ENCODE data around the gene NUP42.
"Not testable (repeated sequence)": the region's sequence is repeated elsewhere in the genome, so short reads cannot be mapped to it uniquely, and the experiment has no call there.

The NUP42 gene

DNA sequence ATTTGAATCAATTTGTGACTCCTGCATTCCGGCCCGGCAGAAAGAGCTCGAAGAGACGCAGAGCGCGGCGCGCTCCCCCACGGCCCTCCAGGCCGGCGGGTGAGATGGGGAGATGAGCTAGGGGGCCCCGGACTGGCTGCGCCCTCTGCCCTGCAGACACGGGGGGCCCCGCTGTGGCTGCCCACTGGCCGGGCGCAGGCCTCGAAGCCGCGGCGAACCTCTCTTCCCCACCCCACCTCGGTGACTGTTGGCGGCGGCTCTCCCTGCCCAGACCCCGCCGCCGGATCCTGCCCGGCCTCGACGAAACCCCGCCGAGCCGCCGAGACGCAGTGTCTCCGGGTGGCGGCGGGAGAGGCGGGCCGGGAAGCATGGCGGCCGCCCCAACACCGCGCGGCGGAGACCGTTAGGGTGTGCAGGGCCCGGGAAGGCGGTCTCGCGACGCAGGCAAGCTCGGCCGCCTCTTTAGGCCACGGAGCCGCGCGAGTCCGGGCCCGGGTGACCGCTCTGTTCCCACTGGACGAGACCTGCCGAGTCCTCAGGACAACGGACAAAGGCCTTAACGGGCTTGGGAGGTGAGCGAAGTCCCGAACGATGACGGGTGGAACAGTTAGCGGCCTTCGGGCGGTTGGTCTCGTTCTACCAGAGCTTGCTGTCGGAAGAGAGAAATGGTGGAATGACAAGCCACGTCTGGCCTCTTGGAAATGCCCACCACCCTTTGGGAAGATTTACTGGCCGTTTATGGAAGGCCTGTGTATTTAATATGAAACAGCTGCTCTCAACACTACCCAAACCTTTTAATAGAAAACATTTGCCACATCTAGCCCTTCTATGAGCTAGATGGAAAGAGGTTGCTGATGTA, 24.3 kb downstream of the NUP42 start:
- no peak for DNase-seq

DNA sequence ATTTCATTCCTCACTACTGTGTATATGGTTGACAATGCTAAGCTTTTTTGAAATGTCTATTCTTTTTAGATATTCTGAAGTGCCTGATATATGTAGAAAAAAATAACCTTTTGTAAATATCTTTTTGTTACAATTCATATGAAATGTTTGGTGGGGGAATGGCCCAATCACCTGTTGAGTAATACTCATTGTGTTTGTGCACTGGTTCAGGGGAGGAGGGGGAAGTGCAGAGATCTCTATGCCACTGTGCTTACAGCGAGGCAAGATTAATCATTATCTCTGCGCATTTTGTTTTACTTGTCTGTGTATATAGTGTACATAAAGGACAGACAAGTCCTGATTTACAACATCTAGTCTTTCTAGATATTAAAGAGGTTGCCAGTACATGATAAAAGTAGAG, 25.2 kb downstream of the NUP42 start:
- DNase-seq = no peak

DNA sequence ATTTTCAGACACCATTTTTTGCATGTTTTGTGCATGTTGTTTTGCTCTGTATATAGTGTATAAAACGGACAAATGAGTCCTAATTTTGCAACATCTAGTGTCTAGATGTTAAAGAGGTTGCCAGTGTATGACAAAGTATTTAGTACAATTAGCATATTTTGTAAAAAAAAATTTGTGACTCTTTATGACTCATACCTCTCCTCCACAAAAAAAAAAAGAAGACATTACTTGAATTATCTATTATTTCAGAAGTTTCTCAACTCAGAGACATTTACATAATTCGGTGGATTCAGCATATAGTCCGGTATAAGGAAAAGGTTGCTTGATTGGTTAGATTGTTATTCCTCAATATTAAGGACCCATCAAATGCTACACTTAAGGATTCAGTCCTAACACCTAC, 26.0 kb downstream of the NUP42 start:
- DNase-seq = no peak

DNA sequence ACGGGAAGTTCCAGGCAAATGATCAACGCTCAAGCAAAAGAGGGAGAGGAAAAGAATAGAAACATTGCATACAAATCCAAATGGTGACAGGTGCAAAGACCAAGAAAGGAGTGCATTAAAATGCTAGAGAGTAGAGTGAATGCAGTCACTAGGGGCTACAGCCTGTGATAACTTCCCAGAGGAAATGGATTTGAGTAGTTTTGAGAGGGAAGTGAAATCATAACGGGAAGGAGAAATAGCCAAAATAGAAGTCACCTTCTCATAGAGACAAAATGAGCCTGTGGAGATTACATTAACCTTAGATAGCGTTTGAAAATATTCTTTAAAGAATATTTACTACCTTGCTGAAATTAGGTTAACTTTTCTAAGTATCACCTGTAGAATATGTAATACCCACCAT, 26.5 kb downstream of the NUP42 start:
- no peak for DNase-seq

DNA sequence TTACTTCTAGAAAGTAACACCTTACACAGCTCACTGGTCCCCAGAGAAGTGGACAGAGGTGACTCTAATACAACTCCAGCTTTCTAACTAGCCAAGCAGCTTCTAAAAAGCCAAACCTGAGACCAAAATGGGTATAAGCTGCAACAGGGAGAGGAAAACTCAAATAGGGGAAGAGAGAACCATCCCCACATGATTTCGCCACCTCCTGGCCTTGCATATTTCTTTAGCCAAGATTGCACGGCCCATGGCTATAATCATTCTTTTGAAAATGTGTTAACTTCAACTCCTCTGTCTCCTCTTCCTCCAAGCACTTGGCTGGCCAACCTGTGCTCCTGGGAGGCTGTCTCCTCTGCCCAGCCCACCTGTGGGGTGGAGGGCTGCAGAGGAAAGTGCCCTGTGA, 28.7 kb downstream of the NUP42 start:
- no peak for DNase-seq

DNA sequence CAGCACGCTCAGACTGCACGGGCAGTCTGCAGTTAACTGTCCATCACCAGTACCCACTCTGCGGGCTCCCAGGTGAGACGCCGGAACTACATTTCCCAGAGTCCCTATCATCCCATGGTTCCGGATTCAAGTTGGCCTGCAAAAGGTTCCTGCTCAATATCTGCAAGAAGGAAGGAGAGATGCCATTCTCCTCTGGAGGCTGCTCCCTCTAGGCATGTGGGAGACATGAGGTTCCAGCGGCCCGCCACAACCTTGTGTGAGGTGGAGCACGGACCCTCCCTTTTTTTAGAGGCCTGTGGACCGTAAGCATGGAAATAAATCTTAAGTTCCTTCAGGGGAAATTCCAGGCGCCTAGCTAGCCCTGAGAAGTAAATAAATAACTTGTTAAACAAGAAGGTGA, 29.7 kb downstream of the NUP42 start:
- DNase-seq = no peak

DNA sequence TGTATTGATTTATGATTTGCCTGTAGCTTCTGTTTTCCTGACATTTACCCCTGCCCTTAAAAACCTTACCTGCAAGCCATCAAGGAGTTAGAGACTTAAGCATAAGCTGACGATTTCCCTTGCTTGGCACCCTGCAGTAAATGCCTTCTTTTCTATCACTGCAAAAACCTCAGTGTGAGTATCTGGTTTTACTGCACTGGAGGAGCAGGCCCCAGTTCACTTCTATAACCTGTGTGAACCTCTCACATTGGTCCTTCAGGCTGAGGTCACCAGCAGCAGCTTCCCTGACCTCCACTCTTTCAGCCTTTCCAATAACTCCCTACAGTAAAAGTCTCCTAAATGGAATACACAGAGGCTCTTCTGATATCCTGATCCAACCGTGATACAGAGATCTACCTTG, 30.5 kb downstream of the NUP42 start:
- DNase-seq = no peak

DNA sequence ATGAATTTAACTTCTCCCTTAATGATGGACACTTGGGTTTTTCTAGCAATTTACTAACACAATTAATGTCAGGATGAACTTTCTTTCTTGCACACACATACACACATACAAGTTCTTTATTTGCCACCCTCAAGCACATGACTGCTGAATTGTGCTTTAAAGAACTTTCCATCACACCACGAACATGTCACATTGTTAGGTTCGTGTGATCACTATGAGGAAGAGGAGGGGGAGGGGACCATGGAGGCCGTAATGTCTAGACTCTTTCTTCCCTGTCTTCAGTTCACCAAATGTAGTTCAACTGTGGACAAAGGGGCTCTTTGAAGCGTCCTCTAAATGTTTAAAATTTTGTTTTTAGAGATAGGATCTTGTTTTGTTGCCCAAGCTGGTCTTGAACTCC, 31.0 kb downstream of the NUP42 start:
- DNase-seq = no peak

DNA sequence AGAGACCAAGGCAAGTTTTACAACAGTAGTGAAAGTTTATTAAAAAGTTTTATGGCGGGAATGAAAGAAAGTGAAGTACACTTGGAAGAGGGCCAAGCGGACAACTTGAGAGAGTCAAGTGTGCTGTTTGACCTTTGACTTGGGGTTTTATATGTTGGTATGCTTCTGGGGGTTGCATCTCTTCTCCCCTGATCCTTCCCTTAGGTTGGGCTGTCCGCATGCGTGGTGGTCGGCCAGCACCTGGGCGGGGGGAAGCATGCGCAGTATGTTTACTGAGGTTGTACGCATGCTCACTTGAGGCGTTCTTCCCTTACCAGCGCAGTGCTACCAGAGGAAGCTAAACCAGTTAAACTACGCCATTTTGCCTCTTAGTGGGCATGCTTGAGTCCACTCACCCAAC, 31.9 kb downstream of the NUP42 start:
- DNase-seq = no peak

DNA sequence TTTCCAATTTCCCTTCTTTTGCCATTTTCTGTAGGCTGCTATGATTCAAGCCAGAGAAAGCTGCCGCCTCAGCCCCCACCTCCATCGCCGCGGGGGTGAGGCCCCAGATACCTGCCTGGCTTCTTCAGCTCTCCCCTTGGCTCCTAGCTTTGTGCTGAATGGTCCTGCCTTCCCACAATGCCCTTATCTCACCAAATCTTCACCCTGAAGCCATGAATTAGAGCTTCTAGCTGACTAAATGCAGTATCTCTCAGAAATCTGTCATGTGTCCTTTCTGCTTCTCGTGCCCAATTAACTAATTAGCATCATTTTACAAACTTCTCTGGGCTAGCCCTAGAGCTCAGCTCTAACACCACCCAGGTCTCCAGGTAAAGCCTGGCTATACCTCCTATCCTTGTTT, 32.6 kb downstream of the NUP42 start:
- DNase-seq = no peak

DNA sequence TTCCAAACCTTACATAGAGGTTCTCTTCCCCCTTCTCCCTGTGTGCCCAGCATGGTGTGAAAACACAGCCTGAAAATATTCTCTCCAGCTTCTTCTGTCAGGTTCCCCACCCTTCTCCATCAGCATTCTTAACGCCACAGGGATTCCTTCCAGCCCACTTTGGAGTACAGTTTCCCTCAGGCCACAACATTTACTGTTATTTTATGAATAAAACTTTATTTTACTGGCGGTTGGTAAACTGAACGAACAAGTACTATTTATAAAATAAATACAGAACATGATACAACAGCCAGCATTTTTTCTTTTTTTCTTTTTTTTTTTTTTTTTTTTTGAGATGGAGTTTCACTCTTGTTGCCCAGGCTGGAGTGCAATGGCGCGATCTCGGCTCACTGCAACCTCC, 33.1 kb downstream of the NUP42 start:
- DNase-seq = no peak

DNA sequence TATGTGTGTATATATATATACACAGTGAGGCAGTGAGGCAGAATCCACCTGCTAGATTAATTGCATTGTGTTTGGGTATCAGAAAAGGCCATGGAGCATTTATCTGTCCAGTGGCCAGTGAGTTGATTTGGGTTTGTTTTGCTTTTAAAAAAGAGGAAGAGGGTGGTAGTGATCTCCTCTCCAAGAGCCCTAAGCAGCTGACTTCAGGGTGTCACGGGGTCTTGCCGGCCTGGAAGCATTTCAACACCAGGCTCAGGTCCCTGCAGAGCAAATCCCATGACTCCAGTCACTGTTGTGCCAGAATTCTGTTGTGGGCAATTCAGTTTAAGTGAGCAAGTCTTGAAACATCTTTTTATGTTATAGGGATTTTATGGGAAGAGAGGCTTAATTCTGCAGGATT, 34.2 kb downstream of the NUP42 start:
- DNase-seq = no peak

DNA sequence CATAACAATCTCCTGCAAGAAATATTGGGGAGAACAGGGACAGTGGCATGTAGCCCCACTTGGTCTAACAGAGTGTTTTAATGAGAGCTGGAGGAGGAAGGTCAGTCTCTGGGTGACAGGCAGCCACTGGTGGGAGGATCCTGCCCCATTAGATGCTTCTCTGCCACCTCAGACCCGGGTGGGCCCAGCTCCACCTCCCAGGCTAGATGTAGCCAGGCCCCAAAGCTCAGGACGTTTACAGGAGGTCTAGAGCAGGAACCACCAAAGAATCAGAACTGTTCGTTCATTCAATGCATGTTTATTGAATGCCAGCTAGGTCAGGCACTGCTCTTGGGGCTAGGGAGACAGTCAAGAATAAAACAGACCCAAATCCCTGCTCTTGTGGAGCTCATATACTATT, 36.3 kb downstream of the NUP42 start:
- DNase-seq = no peak

DNA sequence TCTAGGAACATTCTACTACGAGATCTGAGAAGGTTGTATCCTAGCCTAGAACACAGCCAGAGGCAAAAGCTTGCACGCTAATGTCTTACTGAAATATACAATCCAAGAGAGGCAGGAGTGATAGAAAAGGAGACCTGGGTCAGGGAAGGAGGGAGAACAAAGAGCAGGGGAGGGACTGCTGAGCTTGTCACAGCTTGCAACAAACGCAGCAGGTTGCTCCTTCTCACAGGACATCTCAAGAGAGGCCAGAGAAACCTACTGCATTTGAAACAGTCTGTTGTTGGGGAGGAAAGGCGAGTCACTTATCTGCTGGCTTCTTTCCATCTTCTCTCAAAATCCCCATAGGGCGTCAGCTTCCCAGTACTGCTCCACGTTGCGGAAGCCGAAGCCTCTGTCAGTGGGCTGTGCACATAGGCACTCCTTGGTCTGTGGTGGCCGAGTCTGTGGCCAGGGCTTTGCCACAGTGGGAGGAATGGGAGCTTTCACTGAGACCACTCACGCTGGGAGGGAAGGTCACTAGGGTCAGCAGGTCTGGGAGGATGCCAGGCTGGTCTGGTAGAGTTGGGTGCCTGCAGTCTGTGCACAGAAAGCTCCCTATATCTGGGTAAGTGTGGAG, 39.0 kb downstream of the NUP42 start:
- DNase-seq = no peak

DNA sequence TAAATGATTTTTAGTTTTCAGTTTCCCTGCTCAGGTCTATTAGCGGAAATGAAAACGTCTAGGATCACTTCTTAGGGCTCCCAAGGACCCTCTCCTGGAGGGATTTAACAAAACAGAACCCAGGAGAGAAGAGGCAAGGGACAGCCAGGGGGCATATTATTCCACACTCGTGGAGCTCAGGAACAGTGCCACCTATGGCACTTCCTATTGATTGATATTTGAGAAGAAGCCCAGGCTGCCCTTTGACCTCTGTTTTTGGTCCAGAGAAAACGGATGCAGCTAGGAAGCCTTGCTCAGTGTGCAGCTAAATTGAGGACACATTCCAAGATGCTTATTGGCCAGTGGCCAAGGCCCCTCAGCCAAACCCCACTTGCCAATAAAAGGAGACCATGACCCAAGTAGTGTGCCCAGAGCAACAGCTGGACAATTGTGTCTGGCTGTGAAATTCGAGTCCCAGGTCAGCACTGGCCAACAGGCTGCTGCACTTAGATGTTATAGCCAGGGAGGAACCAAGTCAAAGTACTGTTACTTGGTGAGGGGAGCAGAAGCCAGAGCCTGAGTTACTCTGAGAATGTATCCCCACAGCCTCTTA, 40.7 kb downstream of the NUP42 start:
- DNase-seq = no peak

DNA sequence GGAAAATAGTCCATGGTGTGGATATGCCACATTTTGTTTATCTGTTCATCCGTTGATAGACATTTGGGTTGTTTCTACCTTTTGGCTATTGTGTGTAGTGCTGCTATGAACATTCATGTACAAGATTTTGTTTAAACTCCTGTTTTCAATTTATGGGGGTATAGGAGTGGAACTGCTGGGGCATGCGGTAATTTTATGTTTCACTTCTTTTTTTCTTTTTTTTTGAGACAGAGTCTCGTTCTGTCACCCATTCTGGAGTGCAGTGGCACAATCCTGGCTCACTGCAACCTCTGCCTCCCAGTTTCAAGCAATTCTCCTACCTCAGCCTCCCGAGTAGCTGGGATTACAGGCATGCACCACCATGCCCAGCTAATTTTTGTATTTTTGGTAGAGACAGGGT, 42.5 kb downstream of the NUP42 start:
- DNase-seq = not testable (repeated sequence)

DNA sequence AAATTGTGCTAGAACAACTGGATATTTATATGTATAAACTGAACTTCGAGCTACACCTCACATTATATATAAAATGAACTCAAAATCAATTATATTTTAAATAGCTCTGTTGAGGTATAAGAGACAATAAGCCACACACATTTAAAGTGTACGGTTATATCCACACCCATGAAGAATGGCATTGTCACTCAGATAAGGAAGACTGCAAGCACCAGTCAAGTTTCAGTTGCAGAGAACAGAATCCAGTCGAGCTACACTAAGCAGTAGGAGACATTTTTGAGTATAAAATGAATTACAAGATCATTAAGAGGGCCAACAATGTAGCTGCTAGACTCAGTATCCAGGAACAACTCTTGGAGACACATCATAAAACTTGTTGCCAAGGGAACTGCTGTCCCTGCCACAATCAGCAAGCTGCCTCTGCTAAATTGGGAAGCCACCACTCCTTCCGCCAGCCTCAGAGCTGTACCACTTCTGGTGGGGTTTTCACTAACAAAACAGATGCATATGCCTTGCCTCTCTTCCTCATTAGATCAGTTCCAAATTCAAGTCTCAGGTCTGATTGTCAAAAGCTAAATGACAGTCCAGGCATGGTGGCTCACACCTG, 45.1 kb downstream of the NUP42 start:
- no peak for DNase-seq

DNA sequence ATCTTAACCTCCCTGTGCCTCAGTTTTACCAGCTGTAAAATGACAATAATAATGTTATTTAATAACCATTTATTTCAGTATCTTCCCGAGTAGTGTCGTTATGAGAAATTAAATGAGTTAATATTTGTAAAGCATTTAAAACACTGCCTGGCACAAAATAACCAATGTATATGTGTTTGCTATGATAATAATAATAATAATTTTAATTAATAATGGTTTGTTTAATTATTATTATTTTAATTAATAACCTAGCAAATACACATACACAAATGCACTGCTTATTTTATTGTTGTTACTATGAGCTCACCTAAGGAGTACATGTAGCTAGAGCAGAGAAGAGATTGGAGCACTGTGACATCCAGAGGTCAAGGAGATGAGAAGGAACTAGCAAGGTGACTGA, 46.6 kb downstream of the NUP42 start:
- DNase-seq = no peak

DNA sequence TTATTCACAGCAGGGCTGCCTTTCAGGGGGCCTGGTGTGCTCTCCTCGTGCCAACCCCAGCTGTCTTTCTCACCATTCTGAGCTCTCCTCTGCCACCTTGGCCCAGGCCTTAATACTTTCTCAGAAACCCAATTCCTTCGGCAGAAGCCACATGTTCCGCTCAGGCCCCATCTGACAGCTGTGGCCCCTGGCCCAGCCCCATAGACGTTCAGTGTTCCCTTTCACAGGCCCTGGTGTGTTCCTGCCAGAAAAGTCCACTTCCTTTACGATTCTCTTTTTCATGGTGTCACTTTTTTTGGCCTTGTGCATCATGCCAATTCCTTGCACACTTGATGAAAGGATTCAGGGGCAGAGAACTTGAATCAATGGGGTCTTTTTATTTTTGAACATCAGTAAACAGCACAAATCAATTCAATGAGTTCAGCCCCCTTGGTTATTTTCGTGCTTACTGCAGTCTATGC, 48.8 kb downstream of the NUP42 start:
- DNase-seq = no peak

DNA sequence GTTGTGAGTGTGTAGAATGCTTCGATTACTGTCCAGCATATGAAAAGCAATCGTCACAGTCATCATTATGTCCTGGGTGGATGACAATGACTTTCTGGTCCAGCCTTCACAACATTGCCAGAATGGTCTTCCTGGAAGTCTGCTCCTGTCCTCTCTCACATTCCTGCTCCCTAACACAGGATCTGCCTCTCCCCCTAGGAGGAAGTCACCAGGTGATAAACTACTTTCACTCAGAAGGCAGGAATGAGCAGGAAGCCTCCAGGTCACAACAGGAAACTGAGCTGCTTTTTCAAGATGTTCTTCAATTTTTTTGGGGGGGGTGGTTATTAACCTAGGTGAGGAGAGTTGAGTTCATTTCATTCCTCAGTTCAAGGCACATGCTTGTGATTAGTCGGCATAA, 51.1 kb downstream of the NUP42 start:
- DNase-seq = no peak

DNA sequence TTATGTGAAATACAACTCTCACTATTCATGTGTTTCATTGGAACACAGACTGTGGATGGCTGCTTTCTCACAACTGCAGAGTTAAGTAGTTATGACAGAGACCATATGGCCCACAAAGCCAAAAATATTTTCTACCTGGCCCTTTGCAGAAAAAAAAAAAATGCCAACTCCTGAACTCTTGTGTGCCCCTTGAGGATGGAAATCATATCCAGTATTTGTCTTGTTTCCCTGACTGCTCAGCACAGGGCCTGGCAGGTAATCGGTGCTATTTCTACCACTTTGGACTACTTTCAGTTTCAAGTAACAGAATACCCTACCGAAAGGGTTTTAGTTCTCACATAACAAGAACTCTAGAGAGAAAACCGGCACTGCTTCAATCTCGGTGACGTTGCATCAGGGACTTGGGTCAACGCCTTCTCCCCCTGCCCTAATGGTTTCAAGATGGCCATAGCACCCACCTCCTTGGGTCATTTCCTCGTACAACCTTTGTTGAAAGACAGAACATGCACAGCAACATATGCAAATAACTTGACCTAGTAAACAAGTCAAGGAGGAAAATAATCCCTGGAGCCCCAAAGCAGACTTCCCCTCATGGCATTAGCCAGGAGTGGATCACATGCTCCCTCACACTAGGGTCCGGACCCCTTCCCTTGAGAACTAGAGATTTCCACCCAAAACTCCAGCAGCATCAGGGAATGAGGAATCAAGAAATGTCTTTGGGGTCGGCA, 52.9 kb downstream of the NUP42 start:
- no peak for DNase-seq

DNA sequence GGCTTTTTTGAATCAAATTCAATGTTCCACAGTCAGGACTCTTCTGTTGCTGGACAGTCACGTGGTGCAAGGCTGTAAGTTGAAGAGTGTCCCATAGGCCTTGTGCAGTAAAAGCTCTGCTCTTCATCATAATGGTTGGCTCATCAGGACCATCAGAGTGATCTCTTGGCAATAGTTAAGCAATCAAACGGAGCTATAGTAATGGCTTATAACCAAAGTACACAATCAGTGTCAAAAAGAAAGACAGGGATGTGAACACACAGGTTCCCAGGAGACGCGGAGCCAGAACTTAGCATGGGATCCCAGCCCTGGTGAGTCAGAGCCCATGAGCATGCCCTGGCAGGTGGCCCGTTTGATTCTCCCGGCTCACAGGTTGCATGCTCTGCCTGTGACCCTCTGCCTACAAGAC, 54.0 kb downstream of the NUP42 start:
- no peak for DNase-seq

DNA sequence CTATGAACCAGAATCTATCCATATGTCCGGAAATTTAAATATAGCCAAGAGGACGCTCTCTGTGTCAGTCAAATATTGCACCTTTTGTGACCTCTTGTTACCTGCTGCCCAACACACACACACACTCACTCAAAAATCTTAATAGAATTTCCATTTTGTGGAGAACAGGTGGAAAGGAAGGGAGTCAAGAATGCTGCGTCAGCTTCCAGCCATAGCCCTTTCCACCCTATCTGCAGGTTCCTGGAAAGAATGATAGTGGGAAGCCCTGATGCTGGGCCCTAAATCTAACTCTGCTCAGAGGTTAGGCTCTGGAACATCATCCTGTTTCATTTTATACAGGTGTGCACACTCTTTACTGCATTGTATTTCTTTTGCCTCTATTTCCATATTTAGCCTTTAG, 55.2 kb downstream of the NUP42 start:
- DNase-seq = no peak
